Liver (tissue), 9 donors: ENCODE results near the gene FSCN2. TPM values are rescaled to one million over a fixed set of nuclear protein-coding genes. Genes with fewer than 3 reads are reported as not detected.

Experiments
- DNase-seq: peaks from one replicate; pipeline ENCODE4 v3.0.0-alpha.2; 2017; ENCODE audit warnings: low spot score
- H3K27ac ChIP-seq, 2 donors: one replicate each; pipeline ENCODE4 v1.7.0; 2013; ENCODE audit warnings: inconsistent platforms in 2 of 2, low read length in 2 of 2, control low read depth in 1 of 2, low read depth in 1 of 2, mild to moderate bottlenecking in 1 of 2
- H3K27me3 ChIP-seq, 4 donors: one replicate each; pipeline versions ENCODE4 v1.6.1 to v1.7.0; 2013; ENCODE audit warnings: low read length in 3 of 4, inconsistent platforms in 1 of 4, mild to moderate bottlenecking in 1 of 4, moderate library complexity in 1 of 4; ENCODE audit not compliant: control insufficient read depth in 4 of 4, insufficient read depth in 4 of 4
- H3K36me3 ChIP-seq, 4 donors: one replicate each; pipeline versions ENCODE4 v1.6.1 to v1.7.0; 2013; ENCODE audit warnings: low read length in 3 of 4, mild to moderate bottlenecking in 3 of 4, low read depth in 1 of 4, moderate library complexity in 1 of 4; ENCODE audit not compliant: control insufficient read depth in 4 of 4, insufficient read depth in 3 of 4
- H3K4me1 ChIP-seq, 4 donors: one replicate each; pipeline versions ENCODE4 v1.6.1 to v1.7.0; 2013; ENCODE audit warnings: low read length in 3 of 4, mild to moderate bottlenecking in 3 of 4, moderate library complexity in 1 of 4; ENCODE audit not compliant: control insufficient read depth in 4 of 4, insufficient read depth in 4 of 4
- H3K4me3 ChIP-seq, 3 donors: one replicate each; pipeline versions ENCODE4 v1.6.1 to v1.7.0; 2013; ENCODE audit warnings: low read length in 3 of 3, control low read depth in 1 of 3, low read depth in 1 of 3, mild to moderate bottlenecking in 1 of 3
- H3K9ac ChIP-seq, 2 donors: one replicate each; pipeline ENCODE4 v1.7.0; 2013; ENCODE audit warnings: low read length in 2 of 2, mild to moderate bottlenecking in 2 of 2, moderate library complexity in 2 of 2, control low read depth in 1 of 2, low read depth in 1 of 2
- H3K9me3 ChIP-seq, 4 donors: one replicate each; pipeline versions ENCODE4 v1.6.1 to v1.7.0; 2013; ENCODE audit warnings: low read length in 3 of 4; ENCODE audit not compliant: control insufficient read depth in 4 of 4
- EGR1 ChIP-seq, 2 donors: IDR thresholded peaks; 2 replicates each; pipeline ENCODE4 v1.6.1; 2016 to 2018; ENCODE audit warnings: antibody characterized with exemption in 2 of 2, low read depth in 2 of 2
- FOXA2 ChIP-seq: IDR thresholded peaks from 2 replicates; pipeline ENCODE4 v1.6.1; 2016; ENCODE audit warnings: antibody characterized with exemption
- GABPA ChIP-seq, 2 donors: IDR thresholded peaks in 1 of 2; conservative IDR thresholded peaks in 1 of 2; 2 replicates each; pipeline ENCODE4 v1.6.1; 2016; ENCODE audit warnings: antibody characterized with exemption in 2 of 2, mild to moderate bottlenecking in 1 of 2, moderate library complexity in 1 of 2
- HNF4A ChIP-seq, 2 donors: conservative IDR thresholded peaks; 2 replicates each; pipeline ENCODE4 v1.6.1; 2016; ENCODE audit warnings: antibody characterized with exemption in 2 of 2, mild to moderate bottlenecking in 2 of 2
- HNF4G ChIP-seq: IDR thresholded peaks from 2 replicates; pipeline ENCODE4 v1.6.1; 2016; ENCODE audit warnings: antibody characterized with exemption
- JUND ChIP-seq, 2 donors: IDR thresholded peaks; 2 replicates each; pipeline ENCODE4 v1.6.1; 2016; ENCODE audit warnings: antibody characterized with exemption in 2 of 2
- NR2F2 ChIP-seq: IDR thresholded peaks from 2 replicates; pipeline ENCODE4 v1.6.1; 2016; ENCODE audit warnings: antibody characterized with exemption
- RAD21 ChIP-seq, 2 donors: IDR thresholded peaks; 2 replicates each; pipeline ENCODE4 v1.6.1; 2016; ENCODE audit warnings: antibody characterized with exemption in 2 of 2, mild to moderate bottlenecking in 2 of 2
- REST ChIP-seq: IDR thresholded peaks from 2 replicates; pipeline ENCODE4 v1.6.1; 2016; ENCODE audit warnings: antibody characterized with exemption, mild to moderate bottlenecking
- SP1 ChIP-seq: IDR thresholded peaks from 2 replicates; pipeline ENCODE4 v1.6.1; 2018; ENCODE audit warnings: antibody characterized with exemption, mild to moderate bottlenecking
- TAF1 ChIP-seq: conservative IDR thresholded peaks from 2 replicates; pipeline ENCODE4 v1.6.1; 2016; ENCODE audit warnings: antibody characterized with exemption, mild to moderate bottlenecking
- WGBS: extraction: QIAGEN DNeasy Blood & Tissue Kit; methylation state at CpG from one replicate; pipeline ENCODE4 v1.1.7; 2013; 5-methylcytosine and 5-hydroxymethylcytosine counted together
- polyA plus RNA-seq, 2 donors: library from polyadenylated mRNA; stranded (reverse) in 1 of 2; unstranded in 1 of 2; fragments of 200-250 nt in 1 of 2; fragments of >200 nt in 1 of 2; fragmentation: Nextera tagmentation in 1 of 2; extraction: Ambion mirVana in 1 of 2; gene quantifications; one replicate each; pipeline versions ENCODE4 v1.2.1 to v1.2.3, GENCODE V29; 2013 to 2015
- total RNA-seq, 2 donors: library from RNA; depleted of rRNA; stranded (reverse); fragments of >200 nt; gene quantifications; one replicate each; pipeline ENCODE4 v1.2.3, GENCODE V29; 2014
- TF ChIP-seq, protein P1 (sequence below): IDR thresholded peaks from 2 replicates; pipeline ENCODE4 v1.6.1; 2016; ENCODE audit warnings: antibody characterized with exemption
- TF ChIP-seq, protein P2 (sequence below): fragments of 150-350 bp; IDR thresholded peaks from 2 replicates; pipeline ENCODE4 v1.5.1; 2017; ENCODE audit warnings: improper control_type of control experiment, low read depth, low read length; ENCODE audit not compliant: missing input control
- TF ChIP-seq, protein P3 (sequence below): IDR thresholded peaks from 2 replicates; pipeline ENCODE4 v1.6.1; 2016; ENCODE audit warnings: antibody characterized with exemption
- donor health status: healthy.
- donor health status: healthy.
- donor health status: healthy.
- donor health status: healthy.
- donor health status: healthy.

Gene FSCN2
- total and polyA plus RNA-seq, 4 donors: 0.09 to 0.42 TPM; not detected in 2

- Histone ChIP-seq H3K4me1 (peaks cover 7 to 25% (median 16%) of the 10 kb centered on the region in 4 donors), H3K9me3 (no peaks in the 10 kb centered on the region), H3K4me3 (no peak overlapping the region), H3K27ac (no peak overlapping the region), H3K9ac (no peak overlapping the region), H3K36me3 (peaks cover 8 to 40% (median 17%) of the 10 kb centered on the region in 4 donors), H3K27me3 (no peaks in the 10 kb centered on the region)
- TF ChIP-seq HNF4G (no peak), NR2F2 (no peak), SP1 (no peak), HNF4A (conservative IDR thresholded peaks at IDR 0.05) (no peak), JUND (IDR thresholded peaks at IDR 0.05) (no peak), TAF1 (no peak)
- TF ChIP-seq, protein P1, sequence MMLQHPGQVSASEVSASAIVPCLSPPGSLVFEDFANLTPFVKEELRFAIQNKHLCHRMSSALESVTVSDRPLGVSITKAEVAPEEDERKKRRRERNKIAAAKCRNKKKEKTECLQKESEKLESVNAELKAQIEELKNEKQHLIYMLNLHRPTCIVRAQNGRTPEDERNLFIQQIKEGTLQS: no peak
- TF ChIP-seq, protein P2, sequence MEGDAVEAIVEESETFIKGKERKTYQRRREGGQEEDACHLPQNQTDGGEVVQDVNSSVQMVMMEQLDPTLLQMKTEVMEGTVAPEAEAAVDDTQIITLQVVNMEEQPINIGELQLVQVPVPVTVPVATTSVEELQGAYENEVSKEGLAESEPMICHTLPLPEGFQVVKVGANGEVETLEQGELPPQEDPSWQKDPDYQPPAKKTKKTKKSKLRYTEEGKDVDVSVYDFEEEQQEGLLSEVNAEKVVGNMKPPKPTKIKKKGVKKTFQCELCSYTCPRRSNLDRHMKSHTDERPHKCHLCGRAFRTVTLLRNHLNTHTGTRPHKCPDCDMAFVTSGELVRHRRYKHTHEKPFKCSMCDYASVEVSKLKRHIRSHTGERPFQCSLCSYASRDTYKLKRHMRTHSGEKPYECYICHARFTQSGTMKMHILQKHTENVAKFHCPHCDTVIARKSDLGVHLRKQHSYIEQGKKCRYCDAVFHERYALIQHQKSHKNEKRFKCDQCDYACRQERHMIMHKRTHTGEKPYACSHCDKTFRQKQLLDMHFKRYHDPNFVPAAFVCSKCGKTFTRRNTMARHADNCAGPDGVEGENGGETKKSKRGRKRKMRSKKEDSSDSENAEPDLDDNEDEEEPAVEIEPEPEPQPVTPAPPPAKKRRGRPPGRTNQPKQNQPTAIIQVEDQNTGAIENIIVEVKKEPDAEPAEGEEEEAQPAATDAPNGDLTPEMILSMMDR: no peak
- TF ChIP-seq, protein P3, sequence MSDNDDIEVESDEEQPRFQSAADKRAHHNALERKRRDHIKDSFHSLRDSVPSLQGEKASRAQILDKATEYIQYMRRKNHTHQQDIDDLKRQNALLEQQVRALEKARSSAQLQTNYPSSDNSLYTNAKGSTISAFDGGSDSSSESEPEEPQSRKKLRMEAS: no peak
- no peak for DNase-seq
- WGBS: 97% methylated on average over 6 of the region's 6 CpGs
Observed at GRCh38 chr17:81580481-81580880, 52.3 kb downstream of the FSCN2 start.

DNA sequence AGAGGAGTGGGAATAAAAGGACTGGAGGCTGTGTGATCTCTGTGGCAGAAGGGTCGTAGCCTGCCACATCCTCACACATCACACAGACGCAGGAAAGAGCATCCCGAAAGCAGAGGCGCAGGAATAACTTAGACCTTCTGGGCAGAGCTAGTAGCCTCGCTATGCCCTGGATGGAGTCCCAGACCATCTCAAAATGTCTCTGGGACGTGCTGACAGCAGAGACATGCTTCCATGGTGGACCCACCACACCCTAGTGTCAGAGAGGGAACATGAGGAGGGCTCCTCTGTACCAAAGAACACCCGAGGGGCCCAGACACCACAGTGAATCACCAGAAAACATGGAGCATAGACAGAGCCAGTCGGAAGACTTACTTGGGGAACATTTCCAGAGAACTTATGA, 53.6 kb downstream of the FSCN2 start:
- peaks cover 9 to 48% (median 18%) of the 10 kb centered on the region in 4 donors for H3K36me3 ChIP-seq
- 95% methylated on average over 8 of the region's 8 CpGs for WGBS

More for the DNA sequence above, 53.6 kb downstream of the FSCN2 start:
- Histone ChIP-seq H3K9me3 (no peaks in the 10 kb centered on the region), H3K4me1 (peaks cover 7 to 17% (median 10%) of the 10 kb centered on the region in 4 donors), H3K9ac (no peak overlapping the region), H3K4me3 (no peak overlapping the region), H3K27ac (no peak overlapping the region), H3K27me3 (no peaks in the 10 kb centered on the region)
- no peak for DNase-seq
- no peak for TF ChIP-seq EGR1 (IDR thresholded peaks at IDR 0.05; ENCODE audit: low read depth in 2 of 2)
- no peak for TF ChIP-seq TAF1
- TF ChIP-seq GABPA (IDR thresholded peaks at IDR 0.05 in 1 of 2, conservative IDR thresholded peaks at IDR 0.05 in 1 of 2): no peak
- TF ChIP-seq HNF4G: no peak
- TF ChIP-seq, protein P2: no peak
- TF ChIP-seq FOXA2: no peak
- no peak for TF ChIP-seq RAD21 (IDR thresholded peaks at IDR 0.05)
- TF ChIP-seq REST: no peak
